Measurements from ENCODE around the gene DDAH1. TPM values are rescaled to one million over a fixed set of nuclear protein-coding genes. Genes with fewer than 3 reads are reported as not detected.

The DDAH1 gene
- total RNA-seq, 1 donor from 2014 or later: 35.7 TPM

GRCh38 chr1:85297855-85298629 lies 166.9 kb downstream of the DDAH1 start:
- intact Hi-C loops (cut with DNase I): no loop called here
- DNase-seq (ENCODE audit: low spot score) (no peak), ATAC-seq (peak; percentile 87)

GRCh38 chr1:85297538-85297854 lies 167.5 kb downstream of the DDAH1 start:
- DNase-seq (ENCODE audit: low spot score): no peak
- intact Hi-C loops (cut with DNase I): no loop called here
- ATAC-seq: no peak

GRCh38 chr1:85296980-85297379 lies 168.0 kb downstream of the DDAH1 start:
- ATAC-seq (no peak), DNase-seq (ENCODE audit: low spot score) (no peak)
- intact Hi-C loops (cut with DNase I): no loop called here

- ATAC-seq (no peak), DNase-seq (ENCODE audit: low spot score) (no peak)
- intact Hi-C loops (cut with DNase I): no loop called here
Measured at GRCh38 chr1:85295654-85296053, 169.3 kb downstream of the DDAH1 start.

GRCh38 chr1:85295006-85295431 lies 169.9 kb downstream of the DDAH1 start:
- intact Hi-C loops (cut with DNase I): no loop called here
- no peak for DNase-seq (ENCODE audit: low spot score)

GRCh38 chr1:85290826-85291225 lies 174.1 kb downstream of the DDAH1 start:
- DNase-seq (ENCODE audit: low spot score): no peak
- intact Hi-C loops (cut with DNase I): no loop called here
- no peak for ATAC-seq

More at GRCh38 chr1:85295006-85295431, 169.9 kb downstream of the DDAH1 start:
- no peak for ATAC-seq

- intact Hi-C loops (cut with DNase I): no loop called here
- ATAC-seq: no peak
Measured at GRCh38 chr1:85289848-85290335, 175.1 kb downstream of the DDAH1 start.

GRCh38 chr1:85289207-85289847 lies 175.6 kb downstream of the DDAH1 start:
- intact Hi-C loops (cut with DNase I): no loop called here
- no peak for DNase-seq (ENCODE audit: low spot score)
- no peak for ATAC-seq

More at GRCh38 chr1:85289848-85290335, 175.1 kb downstream of the DDAH1 start:
- DNase-seq (ENCODE audit: low spot score): no peak

- ATAC-seq: no peak
- DNase-seq (ENCODE audit: low spot score): no peak
- intact Hi-C loops (cut with DNase I): no loop called here
Measured at GRCh38 chr1:85284202-85284601, 180.8 kb downstream of the DDAH1 start.

- intact Hi-C loops (cut with DNase I): no loop called here
- ATAC-seq (peak; percentile 57), DNase-seq (ENCODE audit: low spot score) (no peak)
Measured at GRCh38 chr1:85283475-85284199, 181.3 kb downstream of the DDAH1 start.

- ATAC-seq: no peak
- intact Hi-C loops (cut with DNase I): no loop called here
- no peak for DNase-seq (ENCODE audit: low spot score)
Measured at GRCh38 chr1:85282424-85282823, 182.5 kb downstream of the DDAH1 start.

GRCh38 chr1:85280636-85281035 lies 184.3 kb downstream of the DDAH1 start:
- intact Hi-C loops (cut with DNase I): no loop called here
- ATAC-seq: no peak
- DNase-seq (ENCODE audit: low spot score): no peak

GRCh38 chr1:85279458-85280080 lies 185.4 kb downstream of the DDAH1 start:
- intact Hi-C loops (cut with DNase I): no loop called here
- DNase-seq (ENCODE audit: low spot score): no peak
- no peak for ATAC-seq

- ATAC-seq: no peak
- no peak for DNase-seq (ENCODE audit: low spot score)
- intact Hi-C loops (cut with DNase I): no loop called here
Measured at GRCh38 chr1:85278853-85279314, 186.1 kb downstream of the DDAH1 start.

- DNase-seq (ENCODE audit: low spot score): no peak
- intact Hi-C loops (cut with DNase I): no loop called here
- no peak for ATAC-seq
Measured at GRCh38 chr1:85277802-85278201, 187.2 kb downstream of the DDAH1 start.

- intact Hi-C loops (cut with DNase I): no loop called here
- ATAC-seq (no peak), DNase-seq (ENCODE audit: low spot score) (no peak)
Measured at GRCh38 chr1:85276978-85277639, 187.8 kb downstream of the DDAH1 start.

GRCh38 chr1:85276215-85276977 lies 188.6 kb downstream of the DDAH1 start, which contains the start of gene BCL10:
TSS of gene BCL10 (minus strand) at chr1:85276632. CDS start at chr1:85276352, 280 bp downstream.
- peak; percentile 99 for DNase-seq (ENCODE audit: low spot score)
- intact Hi-C loops (cut with DNase I): no loop called here
- ATAC-seq: peak; percentile 99

- ATAC-seq (peak; percentile 0), DNase-seq (ENCODE audit: low spot score) (no peak)
- intact Hi-C loops (cut with DNase I): no loop called here
Measured at GRCh38 chr1:85275701-85276214, 189.2 kb downstream of the DDAH1 start.

All from sciatic nerve (tissue), 2 donors.